ENCODE measurements around the gene C3orf20. TPM values are rescaled to one million over a fixed set of nuclear protein-coding genes. Genes with fewer than 3 reads are reported as not detected.

C3orf20 gene
- total and polyA plus RNA-seq, 2 experiments from 2014 or later = not detected

GRCh38 chr3:14789221-14789620 lies 114.3 kb downstream of the C3orf20 start:
- no peaks in the 10 kb centered on the region for H3K9me2 ChIP-seq (ENCODE audit: insufficient read depth)
- no peak overlapping the region for H3K4me2 ChIP-seq
- H3F3A ChIP-seq (replicated peaks; ENCODE audit: low read depth) = no peaks in the 10 kb centered on the region
- no peak overlapping the region for H2AFZ ChIP-seq
- Mint-ChIP-seq H3K36me3 (ENCODE audit: low read depth) (no peaks in the 10 kb centered on the region), H3K27me3 (ENCODE audit: insufficient read depth, low read depth, poor library complexity) (peaks cover 10% of the 10 kb centered on the region), H3K9me3 (no peaks in the 10 kb centered on the region; the same call in 2 of the 3 replicates), H3K4me1 (peaks cover 10% of the 10 kb centered on the region; the same call in 2 of the 3 replicates), H3K4me3 (no peak overlapping the region), H3K27ac (no peak overlapping the region)
- no peak overlapping the region for H3K4me3 ChIP-seq
- no peaks in the 10 kb centered on the region for H3K79me2 ChIP-seq (replicated peaks; ENCODE audit: insufficient read depth)
- no peak for ATAC-seq
- H3K27ac ChIP-seq (ENCODE audit: low read depth) = no peak overlapping the region
- no peaks in the 10 kb centered on the region for H3K27me3 ChIP-seq (ENCODE audit: insufficient read depth)
- H3K4me1 ChIP-seq (ENCODE audit: insufficient read depth) = peaks cover 3% of the 10 kb centered on the region
- H3K36me3 ChIP-seq (ENCODE audit: insufficient read depth) = no peaks in the 10 kb centered on the region
- DNase-seq (ENCODE audit: low spot score) = no peak
- no peaks in the 10 kb centered on the region for H4K20me1 ChIP-seq (replicated peaks; ENCODE audit: insufficient read depth)
- TF ChIP-seq ZNF462 (CRISPR knock-in tag; IDR thresholded peaks at IDR 0.05) (no peak), STAT1 (IDR thresholded peaks at IDR 0.05; ENCODE audit: unreplicated experiment) (no peak), REST (IDR thresholded peaks at IDR 0.05; ENCODE audit: unreplicated experiment) (no peak), POLR2AphosphoS5 (IDR thresholded peaks at IDR 0.05; ENCODE audit: low read depth) (no peak), ZNF114 (CRISPR knock-in tag; IDR thresholded peaks at IDR 0.05) (no peak), ETS1 (IDR thresholded peaks at IDR 0.05) (no peak), NANOG (IDR thresholded peaks at IDR 0.05; ENCODE audit: borderline replicate concordance) (no peak), CTCF (conservative IDR thresholded peaks at IDR 0.05; ENCODE audit: low read depth in 2 of 2) (no peak), EZH2phosphoT487 (IDR thresholded peaks at IDR 0.05; ENCODE audit: unreplicated experiment) (no peak), CREB1 (CRISPR knock-in tag; IDR thresholded peaks at IDR 0.05; ENCODE audit: low read depth) (no peak)
